Measurements from ENCODE around the gene PASD1.
"Not testable (repeated sequence)": the region's sequence is repeated elsewhere in the genome, so short reads cannot be mapped to it uniquely, and the experiment has no call there.

PASD1 gene

DNA sequence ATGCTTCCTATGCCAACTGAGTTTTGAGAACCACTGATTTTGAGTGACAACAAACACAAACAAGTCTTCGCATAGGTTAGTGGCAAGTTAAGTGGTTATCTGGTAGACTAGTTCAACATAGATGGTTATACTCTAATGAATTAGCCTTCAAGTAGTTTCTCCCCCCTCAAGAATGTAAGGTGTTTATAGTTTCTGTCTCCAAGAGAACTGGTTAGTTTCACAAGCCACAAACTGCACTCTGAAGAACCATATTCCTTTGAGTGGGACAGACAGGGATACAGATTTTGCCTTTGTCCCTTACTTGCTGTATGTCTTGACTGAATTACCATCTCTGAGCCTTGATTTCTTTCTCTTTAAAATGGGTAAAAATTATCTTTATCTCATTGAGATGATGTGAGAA is 41.5 kb downstream of the PASD1 start:
- no peak overlapping the region for H3K27ac ChIP-seq
- no peak for DNase-seq (ENCODE audit: low read depth, low spot score)

DNA sequence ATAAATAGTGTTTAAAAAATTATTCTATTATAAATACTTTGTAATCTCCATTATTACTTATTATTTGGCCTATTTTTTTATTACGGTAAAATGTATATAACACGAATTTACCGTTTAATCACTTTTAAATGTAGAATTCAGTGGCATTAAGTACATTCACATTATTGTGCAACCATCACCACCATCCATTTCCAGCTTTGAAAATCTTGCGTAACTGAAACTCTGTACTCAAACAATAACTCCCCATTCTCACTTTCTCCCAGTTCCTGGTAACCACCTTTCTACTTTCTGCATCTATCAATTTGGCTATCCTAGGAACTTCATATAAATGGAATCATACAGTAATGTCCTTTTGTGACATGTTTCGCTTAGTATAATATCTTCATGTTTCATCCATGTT is 45.7 kb downstream of the PASD1 start:
- no peak overlapping the region for H3K27ac ChIP-seq
- DNase-seq (ENCODE audit: low read depth, low spot score): no peak

DNA sequence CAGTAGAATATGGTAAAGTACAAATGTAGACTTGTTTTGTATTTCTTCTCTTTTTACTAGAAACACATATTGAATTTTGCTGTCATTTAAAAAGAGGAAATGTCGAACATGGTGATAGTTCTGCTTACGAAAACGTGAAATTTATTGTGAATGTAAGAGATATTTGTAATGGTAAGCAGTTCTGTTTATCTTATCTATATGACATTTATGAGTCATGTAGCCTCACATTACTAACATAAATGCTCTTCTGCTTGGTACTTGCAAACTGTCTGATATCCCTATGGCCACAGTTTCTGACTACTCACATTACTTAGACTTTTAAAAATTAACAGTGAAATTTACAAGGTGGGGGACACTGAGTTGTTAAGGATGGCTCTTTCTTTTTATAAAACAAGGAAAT is 57.9 kb downstream of the PASD1 start:
- no peak overlapping the region for H3K27ac ChIP-seq
- DNase-seq (ENCODE audit: low read depth, low spot score): no peak

DNA sequence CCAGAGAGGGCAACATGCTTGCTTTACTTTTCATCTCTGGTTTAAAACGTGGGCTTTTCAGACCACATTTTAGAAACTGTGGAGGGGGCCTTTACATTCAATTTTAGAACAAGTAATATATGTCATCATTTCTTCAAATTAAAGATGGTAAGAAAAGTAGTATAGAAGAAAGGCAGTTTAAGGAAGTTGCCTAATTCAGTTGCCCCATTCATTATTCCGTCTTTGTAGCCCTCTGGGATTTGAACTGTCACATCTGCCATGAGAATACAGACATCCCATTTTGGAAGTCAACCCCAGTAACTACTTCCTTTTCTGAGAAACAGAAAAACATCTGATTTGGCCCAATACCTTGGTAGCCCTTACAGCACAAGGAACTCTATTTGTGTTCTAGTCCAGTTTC is 61.2 kb downstream of the PASD1 start:
- DNase-seq (ENCODE audit: low read depth, low spot score): no peak
- H3K27ac ChIP-seq: no peak overlapping the region

DNA sequence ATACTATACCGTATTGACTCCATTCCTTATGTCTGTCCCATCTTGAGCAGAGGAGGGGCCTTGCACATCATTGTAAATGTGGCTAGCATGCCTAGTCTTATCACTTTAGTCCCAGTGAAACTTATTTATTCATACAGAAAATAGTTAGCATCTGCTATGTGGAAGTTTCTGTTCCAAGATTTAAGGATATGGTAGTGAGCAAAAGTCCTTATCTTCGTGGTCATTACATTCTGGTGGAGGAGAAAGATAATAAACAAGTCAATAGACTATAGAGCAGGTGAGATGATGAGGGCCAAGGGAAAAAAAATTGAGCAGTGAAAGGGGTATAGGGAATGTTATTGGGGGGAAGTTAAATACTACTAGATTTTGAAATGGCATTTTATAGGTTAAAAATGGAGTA is 68.3 kb downstream of the PASD1 start:
- no peak for DNase-seq (ENCODE audit: low read depth, low spot score)
- no peak overlapping the region for H3K27ac ChIP-seq

DNA sequence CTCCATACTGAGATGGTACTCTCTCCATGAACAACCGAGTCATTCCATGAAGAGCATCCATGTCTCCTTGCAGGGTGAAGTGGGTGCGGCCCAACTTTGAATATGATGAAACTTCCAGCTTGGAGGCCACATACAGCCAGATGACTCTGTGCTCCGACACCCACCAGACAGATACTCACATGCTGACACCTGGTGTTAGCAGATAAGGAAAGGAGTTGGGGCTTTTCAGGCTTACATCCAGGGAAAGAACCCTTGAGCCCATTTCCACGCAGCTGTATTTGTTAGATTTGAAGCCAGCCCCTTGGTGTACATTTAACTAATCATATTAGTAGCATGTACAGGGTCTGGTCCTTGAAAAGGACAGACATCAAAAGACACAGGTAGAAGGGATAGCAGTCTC is 69.7 kb downstream of the PASD1 start:
- DNase-seq (ENCODE audit: low read depth, low spot score): no peak
- no peak overlapping the region for H3K27ac ChIP-seq

DNA sequence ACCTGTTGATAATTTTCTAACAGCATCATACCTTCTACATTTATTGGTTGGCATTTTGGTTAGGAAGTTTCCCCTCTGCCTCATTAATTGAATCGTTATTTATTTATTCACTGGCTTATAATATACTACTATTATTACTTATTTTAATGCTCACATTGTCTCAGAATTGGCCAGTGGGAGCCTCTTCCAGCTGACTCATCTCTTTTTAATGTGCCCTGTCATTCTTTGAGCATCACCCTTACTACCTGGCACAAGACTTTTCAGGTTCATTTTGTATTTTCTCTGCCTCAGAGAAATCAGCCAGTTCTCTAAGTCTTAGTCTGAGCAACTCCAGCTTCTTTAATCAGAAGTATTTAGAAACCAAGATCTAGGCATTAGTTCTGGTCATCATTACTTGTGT is 71.5 kb downstream of the PASD1 start:
- no peak for DNase-seq (ENCODE audit: low read depth, low spot score)
- H3K27ac ChIP-seq: no peak overlapping the region

DNA sequence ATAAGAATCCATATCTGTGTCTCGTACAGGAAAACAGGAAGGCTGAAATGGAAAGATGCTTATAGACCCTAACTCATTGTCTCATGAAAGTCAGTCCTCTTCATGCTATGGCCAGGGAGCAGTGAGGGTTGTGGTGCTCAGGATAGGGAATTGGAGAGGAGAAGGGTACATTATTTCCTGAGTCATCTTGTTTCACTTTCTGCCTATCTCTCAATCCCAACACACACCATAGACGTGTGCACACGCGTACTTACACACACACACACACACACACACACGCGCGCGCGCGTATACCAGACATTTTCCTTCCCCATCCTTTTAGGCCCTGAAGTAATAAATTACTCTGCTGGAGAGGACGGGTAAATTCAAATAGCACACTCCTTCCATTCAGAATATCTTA is 78.1 kb downstream of the PASD1 start:
- no peak overlapping the region for H3K27ac ChIP-seq
- no peak for DNase-seq (ENCODE audit: low read depth, low spot score)

DNA sequence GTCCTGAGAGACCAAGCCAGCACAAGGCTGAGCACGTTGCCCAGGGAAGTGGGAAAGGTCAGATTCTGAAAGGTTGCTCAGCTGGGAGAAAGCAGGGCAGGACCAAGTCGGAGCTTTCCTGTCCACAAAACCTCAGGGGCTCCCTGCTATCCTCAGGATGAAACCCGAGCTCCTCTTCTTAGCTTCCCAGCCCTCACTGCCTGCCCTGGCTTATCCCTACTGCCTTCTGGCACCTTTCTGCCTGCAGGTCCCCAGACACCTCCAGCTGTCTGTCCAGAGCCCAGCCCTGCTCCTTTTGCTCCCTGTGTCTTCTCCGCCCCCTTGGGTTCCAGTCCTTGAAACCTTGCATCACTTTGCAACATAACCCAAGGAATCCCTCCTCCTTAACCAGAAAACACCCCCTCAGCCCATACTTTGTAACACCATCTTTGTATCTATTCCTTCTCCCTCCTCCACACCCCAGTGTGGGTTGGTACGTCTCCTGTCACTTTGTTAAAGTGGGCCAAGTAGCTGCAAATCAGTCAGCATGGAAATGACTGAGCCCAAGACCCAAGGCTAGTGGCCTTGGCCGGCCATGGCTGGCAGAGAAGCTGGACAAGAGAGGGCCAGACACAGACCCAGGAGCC is 111.8 kb downstream of the PASD1 start:
- no peak overlapping the region for H3K27ac ChIP-seq
- DNase-seq (ENCODE audit: low read depth, low spot score): no peak

DNA sequence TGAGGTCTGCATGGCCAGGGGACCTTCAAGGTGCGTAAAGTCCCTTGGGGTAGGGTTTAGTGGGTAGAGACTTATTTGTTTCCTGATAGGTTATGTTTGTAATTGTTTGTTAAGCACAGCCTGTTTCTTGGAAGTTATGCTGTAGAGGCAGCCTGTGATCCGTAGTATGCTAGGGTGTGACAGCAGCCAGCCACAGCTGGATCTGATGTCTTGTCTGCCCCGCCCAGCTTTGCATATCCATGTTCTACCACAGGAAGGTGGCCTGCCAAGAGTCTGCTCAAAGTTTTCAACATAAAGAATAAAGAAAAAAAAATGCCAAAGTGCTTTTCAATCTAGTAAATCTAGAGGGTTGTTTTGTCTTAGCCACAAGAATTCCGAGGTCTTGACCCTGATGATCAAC is 112.7 kb downstream of the PASD1 start:
- DNase-seq (ENCODE audit: low read depth, low spot score): no peak
- H3K27ac ChIP-seq: no peak overlapping the region

DNA sequence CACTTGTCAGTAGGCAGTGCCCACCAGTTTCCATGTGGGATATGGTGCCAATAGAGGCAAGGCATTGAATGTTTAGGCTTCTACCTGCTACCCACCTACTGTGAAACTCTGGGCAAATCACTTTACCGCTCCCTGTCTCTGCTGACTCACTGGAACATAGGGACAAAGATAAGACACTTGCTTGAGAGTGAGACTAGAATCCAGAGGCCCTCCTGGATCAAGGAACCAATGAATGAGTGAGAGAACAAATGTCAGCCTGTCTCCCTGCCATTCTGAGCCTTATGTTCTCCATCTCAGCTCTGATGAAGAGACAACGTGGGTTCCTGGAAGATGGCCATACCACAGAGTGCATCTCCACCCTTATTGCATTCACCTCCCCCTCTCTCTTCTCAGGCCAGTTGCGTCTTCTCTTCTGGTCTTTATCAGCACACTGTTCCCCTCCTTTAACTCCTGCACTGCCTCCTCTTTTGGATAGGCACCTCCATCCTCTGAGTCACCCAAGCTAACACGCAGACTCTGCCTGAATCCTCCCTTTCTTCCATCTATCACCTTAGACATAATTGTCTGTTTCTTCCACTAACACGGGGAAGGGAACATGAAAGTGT is 116.4 kb downstream of the PASD1 start:
- H3K27ac ChIP-seq: no peak overlapping the region
- DNase-seq (ENCODE audit: low read depth, low spot score): no peak

DNA sequence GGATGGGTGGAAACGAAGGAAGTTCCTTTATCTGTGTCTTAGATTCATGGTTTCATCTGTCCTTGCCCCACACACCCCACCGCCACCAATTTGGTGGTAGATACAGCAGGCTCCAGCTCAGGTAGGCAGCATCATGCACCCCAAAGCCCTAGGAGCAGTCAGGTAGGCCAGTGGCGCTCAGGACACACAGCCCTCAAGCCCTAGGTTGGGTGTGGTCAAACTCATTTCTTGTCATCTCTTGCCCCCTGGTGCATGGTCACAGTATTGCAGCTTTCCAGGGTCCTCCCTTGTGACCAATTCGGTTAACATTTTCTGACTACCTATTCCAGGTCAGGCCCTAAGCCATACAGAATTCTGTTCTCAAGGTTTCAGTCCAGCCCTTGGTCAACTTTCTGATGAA is 117.3 kb downstream of the PASD1 start:
- no peak overlapping the region for H3K27ac ChIP-seq
- peak; percentile 1 for DNase-seq (ENCODE audit: low read depth, low spot score)

DNA sequence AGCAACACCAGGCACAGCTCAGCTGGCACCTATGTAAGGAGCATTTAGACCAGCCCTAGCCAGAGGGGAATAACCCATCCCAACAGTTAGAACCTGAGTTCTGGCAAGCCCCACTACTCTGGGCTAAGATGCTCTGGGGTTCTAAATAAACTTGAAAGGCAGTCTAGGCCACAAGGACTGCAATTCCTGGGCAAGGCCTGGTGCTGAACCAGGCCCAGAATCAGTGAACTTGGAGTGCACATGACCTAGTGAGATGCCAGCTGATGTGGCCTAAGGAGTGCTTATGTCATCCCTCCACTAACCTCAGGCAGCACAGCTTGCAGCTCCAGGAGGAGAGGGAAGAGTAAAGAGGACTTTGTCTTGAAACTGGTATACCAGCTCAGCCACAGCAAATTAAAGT is 124.2 kb downstream of the PASD1 start:
- no peak overlapping the region for H3K27ac ChIP-seq
- DNase-seq (ENCODE audit: low read depth, low spot score): no peak

DNA sequence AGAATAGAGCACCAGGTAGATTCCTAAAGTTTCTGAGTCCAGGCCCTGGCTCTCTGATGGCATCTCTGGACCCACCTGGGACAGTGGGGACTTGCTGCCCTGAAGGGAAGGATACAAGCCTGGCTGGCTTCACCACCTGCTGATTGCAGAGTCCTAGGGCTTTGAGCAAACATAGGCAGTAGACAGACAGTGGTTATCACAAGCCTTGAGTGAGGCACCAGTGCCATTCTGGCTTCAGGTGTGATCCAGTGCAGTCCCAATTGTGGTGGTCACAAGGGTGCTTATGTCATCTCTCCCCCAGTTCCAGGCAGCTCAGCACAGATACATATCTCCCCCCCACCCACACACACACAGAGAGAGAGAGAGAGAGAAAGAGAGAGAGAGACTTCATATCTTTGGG is 125.2 kb downstream of the PASD1 start:
- no peak overlapping the region for H3K27ac ChIP-seq
- no peak for DNase-seq (ENCODE audit: low read depth, low spot score)

DNA sequence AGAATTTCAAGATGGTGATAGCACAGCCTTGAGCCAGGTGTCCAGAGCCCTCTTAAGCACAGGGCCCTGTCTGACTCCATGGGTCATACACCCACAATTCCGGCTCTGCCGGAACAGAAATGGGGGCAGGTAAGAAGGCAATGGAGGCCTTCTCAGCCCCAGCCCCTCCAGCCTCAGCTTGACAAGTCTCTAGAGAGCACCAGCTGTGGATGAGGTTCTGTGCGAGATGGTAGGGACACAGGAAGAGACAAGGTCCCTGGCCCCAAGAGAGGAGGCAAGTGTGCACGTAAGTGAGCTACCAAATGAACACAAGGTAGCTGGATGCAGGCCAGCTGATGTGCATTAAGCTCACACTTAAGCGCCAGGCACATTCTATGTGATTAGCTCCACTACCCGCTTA is 129.3 kb downstream of the PASD1 start:
- no peak for DNase-seq (ENCODE audit: low read depth, low spot score)
- H3K27ac ChIP-seq: no peak overlapping the region

DNA sequence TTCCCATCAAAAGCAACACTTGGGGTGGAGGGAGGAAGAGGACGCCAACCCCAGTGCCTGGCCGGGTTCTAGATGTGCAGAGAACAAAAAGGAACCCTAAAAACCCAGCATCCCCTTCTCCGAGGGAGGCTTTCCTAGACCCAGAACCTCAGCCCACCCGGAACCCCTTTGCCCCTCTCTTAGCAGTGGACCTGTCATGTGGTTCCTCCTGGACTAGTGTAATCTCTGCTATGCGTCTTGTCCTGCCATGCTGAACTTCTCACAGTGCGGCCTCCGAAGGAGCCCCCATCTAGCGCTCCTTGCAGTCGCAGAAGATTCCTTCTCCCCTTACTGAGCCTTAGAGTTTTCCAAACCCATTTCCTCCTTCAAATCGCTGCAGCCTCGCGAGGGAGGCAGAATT is 130.6 kb downstream of the PASD1 start:
- no peak for DNase-seq (ENCODE audit: low read depth, low spot score)
- no peak overlapping the region for H3K27ac ChIP-seq

DNA sequence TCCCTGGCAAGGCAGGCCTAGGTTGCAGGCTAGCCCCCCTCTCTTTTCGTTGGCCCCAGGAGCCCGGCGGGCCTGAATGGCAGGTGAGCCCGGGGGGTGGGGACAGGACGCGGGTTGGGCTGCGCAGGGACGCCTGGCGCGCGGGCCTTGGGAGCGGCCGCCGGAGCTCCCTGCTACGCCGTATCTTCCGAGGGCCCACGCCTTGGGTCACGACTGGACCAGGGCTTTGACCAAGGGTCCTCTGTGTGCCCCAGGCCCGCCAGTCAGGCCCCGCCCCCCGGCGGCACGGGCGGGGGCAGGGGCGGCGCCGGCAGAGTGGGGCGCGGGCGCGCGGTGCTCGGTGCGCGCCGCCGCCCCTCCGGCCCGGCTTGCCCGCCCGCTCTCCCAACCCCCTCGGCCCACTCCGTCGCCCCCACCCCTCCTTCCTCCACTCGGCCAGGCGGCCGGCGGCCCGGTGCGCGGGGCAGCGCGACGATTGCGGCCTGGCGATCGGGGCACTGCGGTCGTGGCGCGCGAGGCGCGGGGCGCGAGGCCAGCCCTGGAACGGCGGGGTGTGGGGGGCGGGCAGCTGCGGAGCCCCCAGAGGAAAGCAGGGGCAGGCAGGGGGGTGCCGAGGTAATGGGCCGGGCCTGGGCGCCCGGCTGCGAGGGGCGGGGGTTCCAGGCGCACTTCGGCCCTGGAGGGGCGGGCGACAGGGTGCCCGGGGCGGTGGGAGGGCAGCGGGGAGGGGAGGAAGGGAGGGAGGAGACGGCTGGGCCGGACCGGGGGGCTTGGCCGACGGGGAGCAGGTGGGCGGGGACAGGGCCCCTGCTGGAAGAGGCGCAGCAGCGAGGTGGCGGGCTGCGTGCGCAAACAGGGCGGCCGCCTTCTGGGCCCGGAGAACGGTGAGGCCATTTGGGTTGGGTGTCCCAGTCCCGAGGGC is 131.4 kb downstream of the PASD1 start, which contains the start of gene PRRG3:
PRRG3 (plus strand) TSS at position 798 of the 922 bp plus-strand sequence. CDS start 3,357 bp downstream, outside the sequence.
- H3K27ac ChIP-seq: no peak within 1 kb of the TSS
- no peak for DNase-seq (ENCODE audit: low read depth, low spot score)

DNA sequence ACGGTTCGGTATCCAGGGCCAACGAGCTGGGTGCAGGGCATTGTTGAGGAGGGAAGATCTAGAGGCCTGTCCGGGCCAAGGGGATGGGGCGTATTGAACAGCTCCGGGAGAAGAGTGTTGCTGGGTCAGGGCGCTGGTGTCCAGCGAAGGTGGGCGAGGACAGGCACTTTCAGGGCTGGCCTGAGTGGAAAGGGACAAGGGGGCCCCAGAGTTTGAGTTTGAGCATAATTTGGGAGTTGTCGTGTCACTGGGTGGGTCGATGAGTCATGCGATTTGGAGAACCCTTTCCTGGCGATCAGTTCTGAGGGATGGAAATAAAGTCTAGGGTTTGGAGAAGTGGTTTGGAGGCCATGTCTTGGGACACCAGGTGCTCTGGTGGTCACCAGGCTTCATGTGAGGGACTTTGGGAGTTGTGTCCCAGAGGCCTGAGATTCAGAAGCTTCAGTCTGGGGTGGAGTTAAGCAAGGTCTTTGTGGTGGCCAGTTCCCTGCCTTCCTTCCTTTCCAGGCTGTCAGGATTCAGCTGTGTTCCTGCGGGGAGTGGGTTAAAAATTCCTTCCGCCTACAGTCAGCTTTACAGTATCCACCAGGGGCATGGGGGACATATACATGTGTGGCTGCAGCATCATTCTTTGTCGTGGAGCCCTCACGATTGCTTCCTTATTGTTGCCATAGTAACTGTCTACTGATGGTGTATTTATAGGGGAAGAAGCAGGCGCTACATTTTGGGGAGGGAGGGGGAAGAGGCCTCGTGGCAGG is 132.3 kb downstream of the PASD1 start:
- no peak overlapping the region for H3K27ac ChIP-seq
- DNase-seq (ENCODE audit: low read depth, low spot score): no peak

DNA sequence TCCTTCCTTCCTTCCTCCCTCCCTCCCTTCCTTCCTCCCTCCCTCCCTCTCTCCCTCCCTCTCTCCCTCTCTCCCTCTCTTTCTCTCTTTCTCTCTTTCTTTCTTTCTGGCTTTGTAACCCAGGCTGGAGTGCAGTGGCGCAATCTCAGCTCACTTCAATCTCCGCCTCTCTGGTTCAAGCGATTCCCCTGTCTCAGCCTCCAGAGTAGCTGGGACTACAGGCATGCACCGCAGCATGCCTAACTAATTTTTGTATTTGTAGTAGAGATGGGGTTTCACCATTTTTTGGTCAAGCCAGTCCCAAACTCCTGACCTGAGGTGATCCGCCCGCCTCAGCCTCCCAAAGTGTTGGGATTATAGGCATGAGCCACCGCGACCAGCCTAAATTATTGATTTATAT is 133.6 kb downstream of the PASD1 start:
- DNase-seq (ENCODE audit: low read depth, low spot score): not testable (repeated sequence)

DNA sequence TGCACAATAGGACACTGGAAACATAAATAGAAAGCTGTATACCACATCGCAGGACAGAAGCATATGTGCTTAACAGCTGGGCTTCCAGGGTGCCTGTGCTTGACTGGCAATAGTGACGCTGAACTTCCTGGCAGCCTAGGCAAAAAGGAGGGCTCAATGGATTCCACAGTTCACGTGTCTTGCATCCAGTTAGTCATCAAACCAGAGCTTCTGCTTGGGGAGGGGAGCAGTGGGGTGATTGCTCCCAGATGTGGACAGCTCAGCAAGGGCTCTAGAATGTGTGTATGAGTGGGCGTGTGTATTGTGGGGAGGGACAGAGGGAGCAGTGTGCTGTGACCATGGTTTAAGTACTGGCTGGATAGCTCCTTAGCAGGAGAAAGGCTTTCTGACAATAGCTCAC is 134.0 kb downstream of the PASD1 start:
- H3K27ac ChIP-seq: no peak overlapping the region
- no peak for DNase-seq (ENCODE audit: low read depth, low spot score)

More for the DNA sequence above, 133.6 kb downstream of the PASD1 start:
- H3K27ac ChIP-seq: not testable (repeated sequence)

DNA sequence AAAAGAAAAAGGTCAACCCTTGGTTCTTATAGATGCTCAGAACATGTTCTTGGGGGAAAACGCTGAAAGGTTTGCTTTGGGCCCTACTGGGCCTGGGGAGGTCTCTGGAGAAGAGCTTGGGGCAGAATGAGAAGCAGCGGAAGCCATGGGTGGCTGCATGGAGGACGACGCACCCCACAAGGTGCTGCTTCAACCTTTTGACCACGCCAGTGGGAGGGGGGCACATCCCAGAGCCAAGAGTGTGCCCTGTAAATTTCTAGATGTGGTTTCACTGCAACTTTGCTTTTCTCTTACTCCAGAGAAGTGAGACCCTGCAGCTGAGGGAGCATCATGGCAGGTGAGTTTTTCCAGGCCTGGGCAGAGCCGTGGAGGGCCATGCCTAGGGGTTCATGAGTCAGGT is 135.0 kb downstream of the PASD1 start:
- no peak overlapping the region for H3K27ac ChIP-seq
- no peak for DNase-seq (ENCODE audit: low read depth, low spot score)
